Tongue (tissue), 2 donors: ENCODE measurements around the gene ZNF516. TPM values are rescaled to one million over a fixed set of nuclear protein-coding genes. Genes with fewer than 3 reads are reported as not detected.

ENCODE experiments used
- DNase-seq: peaks from one replicate; pipeline ENCODE4 v3.0.0-alpha.2; 2015
- total RNA-seq: library from RNA; depleted of rRNA; stranded (reverse); fragments of >200 nt; gene quantifications from one replicate; pipeline ENCODE4 v1.2.3, GENCODE V29; 2014

The ZNF516 gene
- total RNA-seq, 1 donor from 2014 or later = 55.4 TPM

DNA sequence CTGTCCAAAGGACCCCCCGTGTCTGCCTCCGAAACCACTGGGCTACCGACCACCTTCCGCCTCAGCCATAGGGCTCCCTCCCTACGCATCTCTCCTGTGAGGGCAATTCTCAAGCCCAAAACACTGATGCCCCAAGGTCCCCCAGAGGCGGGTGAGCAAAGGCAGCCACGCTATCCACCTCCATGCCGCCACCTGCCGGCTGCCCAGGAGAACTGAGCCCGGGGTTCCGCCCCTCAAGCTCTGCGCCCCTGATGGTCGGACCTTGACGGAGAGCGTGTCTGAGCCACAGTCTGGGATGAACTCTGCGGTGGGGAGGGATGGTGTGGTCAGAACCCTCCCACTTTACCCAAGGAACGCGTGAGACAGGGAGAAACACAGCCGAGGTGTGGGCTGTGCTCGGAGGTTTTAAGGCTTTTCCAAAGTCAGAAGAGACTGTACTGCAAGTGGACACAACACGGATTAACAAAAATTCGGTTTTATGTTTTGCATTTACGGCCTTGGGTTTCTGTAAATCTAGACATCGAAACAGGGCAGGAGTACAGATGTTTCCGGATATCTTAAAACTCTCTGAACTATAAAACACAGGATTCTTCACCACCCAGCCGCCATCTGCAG lies 114.1 kb downstream of the ZNF516 start:
- DNase-seq = no peak

DNA sequence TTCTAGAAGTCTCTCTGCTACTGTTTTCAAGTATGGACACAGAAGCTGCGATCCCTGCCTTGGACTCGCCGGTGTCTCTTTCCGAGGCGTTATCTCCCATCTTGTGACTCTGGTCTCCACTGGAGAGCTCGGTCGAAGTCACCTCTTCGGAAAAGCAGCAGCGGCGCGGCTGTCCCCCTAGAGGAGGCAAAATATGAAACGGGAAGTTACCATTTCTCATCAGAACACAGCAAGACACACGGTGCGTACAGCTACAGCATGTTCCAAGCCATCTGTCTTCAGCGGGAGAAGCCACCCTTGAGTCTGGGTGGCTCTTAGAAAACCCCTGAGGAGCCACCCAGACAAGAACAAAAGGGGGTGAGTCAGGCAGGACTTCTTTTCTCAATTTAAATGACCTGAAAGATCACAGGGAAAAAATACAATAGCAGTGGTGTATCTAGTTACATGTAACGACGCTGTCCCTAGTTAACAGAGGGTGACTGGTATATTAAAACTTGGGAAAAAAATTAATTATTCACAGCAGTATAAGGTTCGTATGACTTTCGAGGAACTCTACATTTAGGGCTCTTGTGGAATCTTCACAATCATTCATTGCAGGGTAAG lies 114.8 kb downstream of the ZNF516 start:
- DNase-seq = no peak

DNA sequence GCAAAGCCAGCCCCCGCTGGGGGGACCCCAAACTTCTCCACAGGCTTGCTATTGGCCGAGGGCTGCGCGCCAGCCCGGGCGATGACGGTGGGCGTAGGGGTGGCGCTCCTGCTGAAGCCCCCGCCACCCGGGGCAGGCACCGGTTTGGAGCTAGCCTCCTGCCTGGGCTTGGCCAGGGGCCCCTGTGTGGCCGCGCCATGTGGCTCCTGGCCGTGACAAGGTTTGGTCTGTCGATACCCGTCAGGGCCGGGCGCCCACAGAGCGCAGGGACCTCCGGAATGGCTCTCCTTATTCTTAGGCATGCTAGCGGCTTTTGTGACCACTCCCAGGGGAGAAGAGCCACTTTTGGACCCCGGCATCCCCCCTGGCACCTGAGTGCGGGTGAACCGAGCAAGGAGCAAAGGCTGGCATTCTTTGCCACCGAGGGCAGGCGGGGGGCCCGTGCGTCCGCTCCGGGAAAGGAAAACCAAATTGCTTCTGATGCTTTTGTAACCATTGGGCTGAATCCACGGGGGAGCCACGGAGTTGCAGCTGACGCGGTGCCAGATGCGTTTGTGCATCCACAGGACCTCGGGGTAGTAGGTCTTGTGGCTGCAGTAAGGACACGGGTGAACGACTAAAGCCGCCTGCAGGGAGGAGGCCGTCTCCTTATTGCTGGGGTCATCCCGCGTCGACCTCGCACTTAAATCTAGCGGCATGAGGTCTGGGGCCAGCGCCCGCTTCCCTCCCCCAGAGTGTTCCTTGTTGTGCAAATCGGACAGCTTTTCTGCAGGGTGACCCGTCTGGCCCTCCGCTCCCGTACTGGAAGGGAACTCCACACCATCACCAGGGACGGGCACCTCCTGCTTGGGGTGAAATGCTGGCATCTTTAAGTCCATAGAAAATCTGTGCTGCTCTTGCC lies 115.6 kb downstream of the ZNF516 start:
- no peak for DNase-seq

DNA sequence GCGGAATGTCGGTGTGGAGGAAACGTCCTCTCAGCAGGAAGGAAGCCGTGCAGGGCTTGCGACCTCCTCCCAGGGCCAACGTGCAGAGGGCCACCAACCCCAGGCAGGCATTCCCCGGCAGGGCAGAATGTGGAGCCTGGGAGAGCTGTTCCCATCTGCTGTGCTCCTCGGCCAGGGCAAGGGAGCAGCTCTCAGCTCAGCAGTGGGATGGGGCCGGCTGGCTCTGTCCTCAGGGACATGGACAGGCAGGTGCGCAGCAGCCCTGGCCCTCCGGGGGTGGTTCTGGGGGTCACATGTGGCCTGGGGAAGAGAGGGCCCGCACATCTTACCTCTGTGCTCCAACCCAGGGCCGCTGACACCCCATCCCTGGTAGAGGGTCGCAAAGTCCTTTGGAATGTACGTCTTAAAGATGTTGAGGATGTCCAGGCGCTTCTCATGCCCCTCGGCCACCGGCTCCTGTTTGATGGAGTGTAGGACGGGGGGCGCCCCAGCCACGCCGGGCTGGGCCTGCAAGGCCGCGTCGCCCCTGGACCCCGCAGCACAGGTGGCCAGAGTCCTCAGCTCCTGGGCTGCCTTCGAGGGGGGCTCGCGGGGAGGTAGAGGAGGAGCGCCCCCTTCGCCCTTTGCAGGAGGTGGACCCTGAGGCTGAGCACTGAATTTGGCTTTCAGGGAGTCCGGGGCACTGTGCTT lies 116.4 kb downstream of the ZNF516 start:
- no peak for DNase-seq

DNA sequence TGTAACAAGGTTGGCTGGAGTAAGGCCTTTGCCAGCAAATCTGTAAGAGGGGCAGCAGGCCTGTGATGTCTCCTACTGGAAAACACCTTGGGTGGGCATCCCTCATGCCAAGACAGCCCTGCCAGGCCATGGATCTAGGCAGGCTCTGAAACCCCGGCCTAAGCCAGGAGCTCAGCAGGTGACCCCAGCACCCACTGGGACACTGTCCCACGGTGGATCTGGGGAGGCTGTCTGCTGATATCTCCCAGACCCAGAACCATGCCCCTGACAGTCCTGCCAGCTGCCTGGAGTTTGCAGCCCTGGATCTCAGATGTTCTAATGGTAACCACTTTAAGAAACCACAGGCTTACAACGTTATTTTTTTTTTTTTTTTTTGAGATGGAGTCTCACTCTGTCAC lies 117.7 kb downstream of the ZNF516 start:
- DNase-seq = no peak

DNA sequence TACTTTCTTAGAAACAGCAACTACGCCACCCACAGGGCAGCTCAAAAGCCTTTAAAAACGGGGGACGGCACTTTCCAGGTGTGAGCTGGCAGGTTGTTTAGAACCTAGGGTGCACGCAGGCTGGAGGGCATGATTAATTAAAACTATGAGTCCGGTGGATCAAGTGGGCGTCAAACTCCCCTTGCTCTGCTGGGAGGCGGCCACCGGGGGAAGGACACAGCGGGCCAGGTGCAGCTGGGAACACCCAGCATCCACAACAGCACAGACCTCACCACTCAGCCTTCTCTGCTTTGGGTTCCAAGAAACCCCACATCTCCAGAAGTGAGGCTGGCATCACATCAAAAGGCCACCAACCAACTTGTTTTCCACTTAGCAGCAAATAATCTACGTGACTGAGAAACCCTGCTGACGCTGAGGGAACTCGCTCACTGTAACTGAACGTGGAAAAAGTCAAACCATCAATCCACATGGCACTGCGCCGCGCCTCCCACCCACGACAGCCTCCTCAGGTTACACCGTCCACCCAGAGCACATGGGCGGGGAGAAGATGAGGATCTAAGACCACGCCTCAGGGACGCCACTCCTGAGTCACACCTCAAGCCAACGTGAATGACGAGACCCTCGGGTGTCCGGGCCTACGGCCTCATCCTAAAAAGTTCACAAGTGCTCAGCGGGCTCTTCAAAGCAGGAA lies 118.2 kb downstream of the ZNF516 start:
- no peak for DNase-seq

DNA sequence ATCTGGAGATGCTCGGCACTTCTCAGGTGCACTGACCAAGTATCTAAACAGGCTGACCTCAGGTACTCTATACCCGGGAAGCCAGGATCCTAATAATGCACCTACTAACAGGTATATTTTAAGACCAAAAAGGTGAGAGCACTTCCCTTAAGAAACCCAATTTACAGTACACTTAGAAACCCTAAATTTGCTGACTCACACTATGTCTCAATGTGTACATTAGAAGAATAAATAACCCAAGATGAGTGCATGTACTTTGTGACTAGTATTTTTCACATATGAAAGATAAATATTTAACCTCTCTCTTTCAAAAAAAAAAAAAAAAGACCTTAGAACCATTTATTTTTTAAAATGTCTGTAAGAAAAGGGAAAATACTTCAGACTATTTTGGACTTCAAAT lies 118.8 kb downstream of the ZNF516 start:
- no peak for DNase-seq

DNA sequence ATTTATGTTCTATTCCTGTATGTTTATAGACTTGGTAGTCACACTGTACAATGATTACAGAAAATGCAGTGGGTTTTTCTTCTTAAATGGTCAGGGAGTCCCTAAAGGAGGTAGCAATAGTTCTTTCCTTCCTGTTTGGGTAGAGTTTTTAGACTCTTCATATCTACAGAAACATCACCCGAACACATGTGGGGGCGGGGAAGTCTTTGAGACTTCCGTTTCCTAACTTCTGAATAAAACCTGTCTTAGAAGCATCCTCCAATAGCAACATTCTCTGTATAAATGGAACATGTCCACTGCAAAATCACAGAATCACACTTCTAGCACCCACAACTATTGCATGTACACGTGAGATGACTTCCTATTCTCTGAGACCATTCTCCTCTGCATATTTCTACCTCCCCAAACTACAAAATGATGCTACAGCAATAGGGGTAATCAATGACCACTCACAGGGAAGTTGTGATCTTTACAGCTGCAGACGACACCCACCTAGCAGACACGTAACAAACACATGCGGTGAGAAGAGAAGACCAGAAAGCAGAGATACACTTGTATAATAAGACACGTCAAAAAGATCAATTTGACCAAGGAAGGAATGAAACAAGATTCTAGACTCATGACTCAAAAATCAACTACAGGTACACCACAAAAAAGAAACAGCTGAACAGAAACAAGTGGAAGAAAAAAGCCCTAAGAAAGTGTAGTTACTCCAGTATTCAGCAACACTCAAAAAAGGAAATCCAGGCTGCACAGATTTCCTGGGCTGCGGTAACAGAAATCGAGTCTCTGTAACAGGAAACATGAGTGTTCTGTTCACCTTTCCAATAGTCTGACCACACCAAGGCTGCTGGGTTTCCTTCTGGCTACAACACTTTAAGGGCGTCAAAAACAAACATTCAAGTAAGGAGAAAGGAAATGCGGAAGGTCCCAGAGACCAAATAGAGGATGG lies 120.4 kb downstream of the ZNF516 start:
- DNase-seq = no peak

DNA sequence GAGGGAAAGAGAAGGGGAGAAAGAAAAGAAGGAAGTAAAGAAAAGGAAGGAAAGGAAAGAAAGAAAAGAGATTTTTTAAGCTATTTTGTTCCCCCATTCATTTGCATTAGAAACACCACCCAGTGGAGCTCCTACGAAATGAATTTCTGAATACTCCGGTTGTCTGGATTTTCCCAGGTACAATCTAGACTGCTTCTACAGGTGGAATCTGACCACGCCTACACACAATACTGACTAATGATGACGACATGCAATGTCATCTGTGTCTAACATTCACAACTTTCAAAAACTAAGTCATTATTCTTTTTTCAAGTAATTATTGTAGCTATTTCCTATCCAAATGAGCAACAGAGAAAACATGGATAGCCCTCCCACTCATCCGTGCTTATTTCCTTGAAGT lies 121.7 kb downstream of the ZNF516 start:
- DNase-seq = no peak

DNA sequence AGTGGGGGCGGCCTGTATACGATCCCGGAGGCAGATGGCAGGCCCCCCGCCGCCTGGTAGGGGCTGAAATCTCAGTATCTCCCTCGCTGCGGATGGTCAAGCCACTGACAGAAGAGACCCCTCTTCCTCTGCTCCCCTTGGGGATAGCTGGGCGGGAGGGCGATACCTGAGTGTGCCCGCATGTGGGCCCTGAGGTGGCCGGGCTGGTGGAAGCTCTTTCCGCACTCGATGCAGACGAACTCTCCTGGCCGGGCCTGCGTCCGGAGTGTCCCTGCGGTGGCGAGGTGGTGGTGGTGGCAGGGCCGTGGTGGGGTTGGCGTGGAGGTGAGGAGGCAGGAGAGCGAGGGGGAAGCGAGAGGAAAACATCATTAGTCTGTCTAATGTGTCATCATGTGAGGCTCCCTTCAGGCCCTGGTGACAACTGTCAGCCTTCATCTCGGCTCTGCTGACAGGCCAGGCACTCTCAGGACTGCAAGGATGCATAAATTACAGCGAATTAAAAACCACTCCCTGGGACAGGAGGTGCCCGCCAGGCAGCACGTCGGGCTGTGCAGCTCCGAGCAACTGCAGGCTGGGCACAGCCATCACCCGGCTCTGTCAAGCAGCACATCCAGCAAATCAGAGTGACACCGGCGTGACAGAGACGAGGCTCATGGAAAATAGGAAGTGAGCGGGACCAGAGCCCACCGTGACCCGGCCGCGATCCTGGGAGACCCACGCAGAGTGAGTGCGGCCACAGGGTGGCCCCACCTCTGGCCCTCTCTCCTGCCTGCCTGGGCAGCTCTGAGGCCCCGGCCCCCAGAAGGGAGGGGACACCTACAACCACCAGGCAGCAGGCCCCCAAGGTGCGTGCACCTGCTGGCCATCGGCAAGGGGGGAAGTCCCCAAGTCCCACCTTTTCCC lies 123.5 kb downstream of the ZNF516 start:
- DNase-seq = no peak

DNA sequence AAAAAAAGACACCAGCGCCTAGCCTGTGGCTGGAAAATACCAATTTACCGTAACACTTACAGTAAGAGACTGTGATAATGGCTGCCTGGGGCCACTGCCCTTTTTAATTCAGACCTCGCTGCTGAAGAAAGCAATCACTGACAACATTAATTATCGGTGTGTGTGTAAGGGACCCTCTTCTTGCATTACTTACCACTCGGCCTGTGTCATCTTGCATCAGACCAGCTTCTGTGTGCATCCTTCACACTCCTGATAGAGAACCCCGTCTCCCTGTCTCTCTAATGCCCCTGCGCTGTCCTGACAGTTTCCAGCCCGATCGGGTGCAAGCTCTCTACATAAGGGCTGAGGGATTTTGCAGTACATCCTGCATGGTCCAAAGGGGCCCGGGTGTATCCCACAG lies 124.4 kb downstream of the ZNF516 start:
- no peak for DNase-seq

DNA sequence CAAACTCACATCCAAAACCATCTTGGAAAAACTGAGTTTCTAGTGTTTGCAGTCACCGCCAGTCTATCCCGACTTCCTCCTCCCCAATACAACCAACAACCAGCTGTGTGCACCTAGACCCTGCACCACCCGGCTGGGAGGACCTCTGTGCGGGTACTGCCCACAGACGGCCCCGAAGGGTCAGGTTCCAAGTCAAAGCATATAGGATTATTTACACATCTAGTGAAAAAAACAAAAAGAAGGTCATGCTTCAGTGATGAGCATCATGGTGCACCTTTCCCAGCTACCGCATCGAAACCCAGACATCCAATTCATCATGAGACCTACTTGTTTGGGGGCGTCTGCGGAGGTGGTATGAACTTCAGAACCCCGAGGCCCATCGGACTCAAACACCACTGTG lies 124.8 kb downstream of the ZNF516 start:
- no peak for DNase-seq

DNA sequence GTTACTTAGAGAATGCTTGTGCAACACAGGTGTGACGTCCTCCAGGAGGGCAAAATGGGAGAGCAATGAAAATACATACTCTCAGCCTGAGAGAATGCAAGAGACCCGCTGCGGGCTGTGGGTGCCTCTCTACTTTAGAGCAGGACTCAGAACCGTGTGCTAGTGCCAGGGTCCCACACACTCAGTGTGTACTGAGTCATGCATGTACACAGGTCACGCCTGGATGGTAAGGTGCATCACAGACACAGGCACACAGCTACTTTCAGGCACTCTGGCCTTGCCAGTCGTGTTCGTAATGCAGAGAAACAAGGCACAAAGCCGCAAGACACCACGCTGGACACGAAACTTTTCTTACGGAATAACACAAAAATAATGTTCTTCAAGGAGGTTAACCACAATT lies 125.3 kb downstream of the ZNF516 start:
- no peak for DNase-seq

DNA sequence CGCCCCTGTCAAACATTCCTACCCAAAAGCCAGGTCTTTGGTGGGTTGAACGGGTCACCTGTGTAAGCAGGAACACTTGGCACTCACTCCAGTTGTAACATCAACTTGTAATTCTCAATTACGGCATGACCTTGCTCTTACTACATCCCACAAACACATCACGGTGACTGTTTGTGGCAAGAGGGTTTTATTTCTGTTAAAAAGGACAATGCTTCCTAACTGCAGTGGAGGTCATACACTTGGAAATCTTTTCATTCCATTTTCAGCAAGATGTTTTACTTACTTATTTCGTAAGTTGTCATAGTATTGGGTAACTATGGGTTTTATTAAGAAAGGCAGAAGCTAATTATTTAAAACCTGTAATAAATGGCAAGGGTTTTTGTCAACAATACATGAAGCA lies 126.1 kb downstream of the ZNF516 start:
- no peak for DNase-seq

DNA sequence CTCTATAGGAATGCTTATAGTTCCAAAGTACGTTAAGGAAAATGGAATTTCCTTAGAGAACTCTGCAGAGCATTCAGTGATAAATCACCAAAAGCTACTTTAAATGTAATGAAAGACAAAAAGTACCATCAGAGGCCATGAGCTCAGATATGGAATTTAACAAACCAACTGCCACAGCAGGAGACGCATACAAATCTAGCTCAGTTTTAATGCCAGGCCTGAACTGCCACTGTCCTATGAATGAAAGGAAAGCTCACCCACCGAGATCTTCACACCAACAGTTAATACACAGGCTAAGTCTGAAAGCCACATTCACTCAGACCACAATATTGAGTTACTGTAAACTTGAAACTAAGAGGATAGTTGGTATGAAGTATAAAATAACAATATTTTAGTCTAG lies 126.8 kb downstream of the ZNF516 start:
- DNase-seq = no peak

DNA sequence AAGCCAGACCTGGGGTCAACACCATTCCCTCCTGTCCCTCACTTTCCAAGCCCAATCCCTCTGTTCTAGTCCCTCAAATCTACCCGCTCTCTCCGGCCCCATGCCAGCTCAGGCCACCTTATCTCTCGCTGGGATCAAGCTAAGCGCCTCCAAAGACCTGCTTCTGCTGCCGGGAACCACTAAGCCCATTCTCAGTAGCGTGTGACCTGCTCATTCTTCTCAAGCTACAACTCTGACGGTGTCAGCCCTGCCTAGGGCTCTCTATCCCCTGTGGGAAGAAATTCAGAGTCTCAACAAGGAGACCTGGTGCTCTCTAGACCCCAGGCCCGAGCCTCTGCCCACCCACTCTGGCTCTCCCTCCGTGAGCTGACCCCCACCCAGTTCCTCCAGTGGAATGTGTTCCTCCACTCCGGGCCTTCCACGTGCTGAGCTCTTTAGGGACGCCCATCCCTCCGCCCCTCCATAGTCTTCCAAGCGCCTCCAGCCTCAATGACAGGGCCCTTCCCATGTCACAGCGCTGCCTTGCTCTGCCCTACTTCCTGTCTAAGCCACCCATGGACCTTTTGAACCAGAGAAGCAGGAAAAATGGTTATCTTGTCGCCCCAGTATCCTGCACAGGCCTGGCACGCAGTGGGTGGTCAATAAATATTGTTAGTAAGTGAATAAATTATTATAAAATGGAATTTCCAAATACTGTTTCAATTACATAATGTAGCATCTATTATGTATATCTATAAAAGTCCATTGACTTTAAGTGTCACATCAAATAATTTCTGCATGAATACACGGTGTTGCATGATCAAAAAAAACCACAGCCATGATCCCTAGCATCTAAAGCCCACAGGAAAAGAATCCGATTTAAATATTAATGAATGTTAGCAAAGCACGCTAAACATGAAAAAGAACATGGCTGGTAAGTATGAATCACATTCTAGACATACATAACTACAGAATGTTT lies 127.6 kb downstream of the ZNF516 start:
- DNase-seq = no peak

DNA sequence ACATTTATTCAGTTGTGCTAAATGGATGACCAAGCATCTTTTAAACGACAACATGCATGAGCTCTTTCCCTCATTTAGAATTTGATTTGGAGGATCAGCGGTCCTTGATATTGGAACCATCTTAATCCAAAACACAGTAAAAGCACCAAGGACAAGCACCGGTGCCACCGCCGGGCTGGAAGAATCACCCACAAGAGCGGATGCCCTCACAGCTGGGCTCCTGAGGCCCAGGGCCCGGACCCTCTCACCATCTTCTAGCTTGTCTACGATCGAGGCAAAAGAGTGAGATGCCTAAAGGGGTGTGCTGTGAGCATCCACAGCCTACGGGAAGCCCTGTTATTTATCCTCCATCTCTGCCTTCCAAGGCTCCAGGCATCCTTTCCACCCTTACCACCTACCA lies 129.5 kb downstream of the ZNF516 start:
- DNase-seq = no peak
